ENCODE results near the gene ARAP2. TPM values are rescaled to one million over a fixed set of nuclear protein-coding genes. Genes with fewer than 3 reads are reported as not detected.

ARAP2 gene
- total RNA-seq, 4 donors from 2014 or later = 7.5 to 21.0 (median 7.9) TPM

- Histone ChIP-seq H3K27ac (replicated peaks in 1 of 4) (no peak overlapping the region), H3K4me1 (no peaks in the 10 kb centered on the region), H3K36me3 (peaks cover 0 to 4% (median 0%) of the 10 kb centered on the region in 4 donors), H3K27me3 (no peaks in the 10 kb centered on the region), H3K4me3 (no peak overlapping the region), H3K9me3 (no peaks in the 10 kb centered on the region)
- intact Hi-C loops (cut with DNase I) = no loop called here
- no peak for DNase-seq (ENCODE audit: extremely low spot score)
- WGBS = 83% methylated on average over 3 of the region's 3 CpGs
- TF ChIP-seq POLR2A (IDR thresholded peaks at IDR 0.05; ENCODE audit: low read depth) = no peak
- TF ChIP-seq CTCF (IDR thresholded peaks at IDR 0.05) = no peak
- no peak for TF ChIP-seq POLR2AphosphoS5 (IDR thresholded peaks at IDR 0.05)
- no peak for TF ChIP-seq EP300 (IDR thresholded peaks at IDR 0.05)
These were observed 37.6 kb downstream of the ARAP2 start for GRCh38 chr4:36206603-36207311.

DNA sequence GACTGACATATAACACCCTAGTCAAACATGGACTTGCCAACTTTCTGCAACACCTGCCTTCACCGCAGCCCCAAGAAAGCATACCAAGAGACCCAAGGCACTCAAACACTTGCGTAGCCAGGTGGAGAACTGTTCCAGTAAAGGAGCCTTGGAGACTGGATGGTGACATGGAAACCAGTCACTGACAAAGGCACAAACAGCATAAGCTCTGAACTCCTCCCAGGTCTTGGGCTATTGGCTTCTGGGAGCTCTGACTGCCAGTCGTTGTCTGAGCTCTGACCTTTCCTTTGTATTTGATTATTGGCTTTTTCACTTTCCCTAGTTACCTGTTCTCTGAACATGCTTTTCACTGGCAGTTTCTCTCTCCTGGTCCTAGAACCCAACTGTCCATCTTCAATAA lies 38.3 kb downstream of the ARAP2 start:
- 76% methylated on average over 3 of the region's 3 CpGs for WGBS
- Histone ChIP-seq H3K9me3 (no peaks in the 10 kb centered on the region), H3K27ac (replicated peaks in 1 of 4) (no peak overlapping the region), H3K4me1 (no peaks in the 10 kb centered on the region), H3K36me3 (peaks cover 0 to 4% (median 0%) of the 10 kb centered on the region in 4 donors), H3K4me3 (no peak overlapping the region), H3K27me3 (no peaks in the 10 kb centered on the region)
- no peak for DNase-seq (ENCODE audit: extremely low spot score)
- intact Hi-C loops (cut with DNase I) = no loop called here
- TF ChIP-seq CTCF (IDR thresholded peaks at IDR 0.05) (no peak), EP300 (IDR thresholded peaks at IDR 0.05) (no peak), POLR2A (IDR thresholded peaks at IDR 0.05; ENCODE audit: low read depth) (no peak), POLR2AphosphoS5 (IDR thresholded peaks at IDR 0.05) (no peak)

- H3K36me3 ChIP-seq = peaks cover 0 to 5% (median 0%) of the 10 kb centered on the region in 4 donors
- DNase-seq (ENCODE audit: extremely low spot score) = no peak
- H3K27ac ChIP-seq (replicated peaks in 1 of 4) = no peak overlapping the region
- 93% methylated on average over 4 of the region's 4 CpGs for WGBS
- TF ChIP-seq POLR2AphosphoS5 (IDR thresholded peaks at IDR 0.05) (no peak), POLR2A (IDR thresholded peaks at IDR 0.05; ENCODE audit: low read depth) (no peak), EP300 (IDR thresholded peaks at IDR 0.05) (no peak), CTCF (IDR thresholded peaks at IDR 0.05) (no peak)
- H3K27me3 ChIP-seq = no peaks in the 10 kb centered on the region
- H3K4me1 ChIP-seq = no peaks in the 10 kb centered on the region
- intact Hi-C loops (cut with DNase I) = no loop called here
- H3K4me3 ChIP-seq = no peak overlapping the region
- H3K9me3 ChIP-seq = no peaks in the 10 kb centered on the region
These were observed 45.5 kb downstream of the ARAP2 start for GRCh38 chr4:36198861-36199260.

DNA sequence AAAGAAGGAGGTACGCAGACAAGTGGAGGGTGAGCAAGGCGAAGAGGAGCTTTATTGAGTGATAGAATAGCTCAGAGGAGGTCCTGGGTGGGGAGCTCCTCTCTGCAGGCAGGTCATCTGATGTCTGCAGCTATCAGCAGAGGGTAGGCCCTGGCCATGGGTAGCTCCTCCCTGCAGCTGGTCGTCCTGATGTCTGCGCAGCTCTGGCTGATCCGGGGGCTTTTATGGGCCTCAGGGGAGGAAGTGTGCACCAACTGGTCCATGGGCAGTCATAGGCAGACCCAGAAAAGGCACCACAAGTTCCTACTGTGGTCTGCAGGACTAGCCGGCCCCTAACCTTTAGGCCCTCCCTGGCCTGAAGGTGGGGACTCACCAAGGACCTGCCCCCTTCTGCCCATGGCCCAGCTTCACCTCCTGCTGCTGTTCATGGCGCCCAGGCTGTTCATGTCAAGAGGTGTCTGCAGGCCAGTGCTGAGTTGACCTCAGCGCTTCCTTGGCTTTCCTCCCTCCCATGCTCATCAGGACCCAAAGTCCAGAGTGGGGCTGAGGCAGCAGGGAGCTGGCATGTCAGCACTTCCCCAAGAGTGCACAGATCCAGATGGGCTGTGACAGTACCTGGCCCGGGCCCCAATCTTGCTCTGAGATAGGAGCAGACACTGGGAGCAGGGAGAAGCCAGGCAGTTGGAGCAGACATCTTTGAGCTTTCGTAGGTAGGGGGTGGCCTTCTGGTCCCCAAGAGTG lies 46.1 kb downstream of the ARAP2 start:
- TF ChIP-seq EP300 (IDR thresholded peaks at IDR 0.05) = no peak
- no peak for TF ChIP-seq POLR2A (IDR thresholded peaks at IDR 0.05; ENCODE audit: low read depth)
- TF ChIP-seq POLR2AphosphoS5 (IDR thresholded peaks at IDR 0.05) = no peak
- TF ChIP-seq CTCF (IDR thresholded peaks at IDR 0.05) = no peak
- no peak overlapping the region for H3K4me3 ChIP-seq
- H3K27me3 ChIP-seq = no peaks in the 10 kb centered on the region
- no peak overlapping the region for H3K27ac ChIP-seq (replicated peaks in 1 of 4)
- DNase-seq (ENCODE audit: extremely low spot score) = no peak
- H3K9me3 ChIP-seq = no peaks in the 10 kb centered on the region
- H3K4me1 ChIP-seq = no peaks in the 10 kb centered on the region
- intact Hi-C loops (cut with DNase I) = no loop called here
- 77% methylated on average over 3 of the region's 10 CpGs for WGBS
- peaks cover 0 to 5% (median 0%) of the 10 kb centered on the region in 4 donors for H3K36me3 ChIP-seq
